HG02884 (cell line): ENCODE results near the gene PIGB.
"Not testable (repeated sequence)": the region's sequence is repeated elsewhere in the genome, so short reads cannot be mapped to it uniquely, and the experiment has no call there.

Experiments used
- ATAC-seq: cut with Tn5 transposase; IDR thresholded peaks from one replicate; pipeline ENCODE4 v1.9.1; 2021; ENCODE audit warnings: mild to moderate bottlenecking, moderate library complexity; ENCODE audit not compliant: unreplicated experiment

Gene PIGB

DNA sequence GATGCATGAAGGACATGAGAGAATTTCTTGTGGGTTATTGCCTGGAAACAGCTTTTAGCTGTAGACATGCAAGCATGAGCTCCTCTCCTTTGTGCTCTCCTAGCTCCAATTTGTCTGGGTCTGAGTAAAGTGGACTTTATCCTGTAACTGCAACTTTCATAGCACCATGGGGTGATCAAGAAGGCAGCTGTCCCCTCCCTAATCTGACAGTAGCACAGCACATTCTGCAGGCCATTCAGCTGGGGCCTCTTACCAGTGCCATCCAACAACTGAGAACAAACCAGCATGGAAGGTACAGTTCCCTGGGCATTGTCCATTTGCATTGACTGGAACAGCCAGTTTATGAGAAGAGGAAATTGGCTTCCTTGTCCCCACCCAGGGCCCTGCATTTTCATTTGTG, 21.7 kb upstream of the PIGB start:
- no peak for ATAC-seq

DNA sequence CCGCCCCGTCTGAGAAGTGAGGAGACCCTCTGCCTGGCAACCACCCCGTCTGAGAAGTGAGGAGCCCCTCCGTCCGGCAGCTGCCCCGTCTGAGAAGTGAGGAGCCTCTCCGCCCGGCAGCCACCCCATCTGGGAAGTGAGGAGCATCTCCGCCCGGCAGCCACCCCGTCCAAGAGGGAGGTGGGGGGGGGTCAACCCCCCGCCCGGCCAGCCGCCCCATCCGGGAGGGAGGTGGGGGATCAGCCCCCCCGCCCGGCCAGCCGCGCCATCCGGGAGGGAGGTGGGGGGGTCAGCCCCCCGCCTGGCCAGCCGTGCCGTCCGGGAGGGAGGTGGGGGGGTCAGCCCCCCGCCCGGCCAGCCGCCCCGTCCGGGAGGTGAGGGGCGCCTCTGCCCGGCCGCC, 16.2 kb upstream of the PIGB start:
- ATAC-seq: not testable (repeated sequence)

DNA sequence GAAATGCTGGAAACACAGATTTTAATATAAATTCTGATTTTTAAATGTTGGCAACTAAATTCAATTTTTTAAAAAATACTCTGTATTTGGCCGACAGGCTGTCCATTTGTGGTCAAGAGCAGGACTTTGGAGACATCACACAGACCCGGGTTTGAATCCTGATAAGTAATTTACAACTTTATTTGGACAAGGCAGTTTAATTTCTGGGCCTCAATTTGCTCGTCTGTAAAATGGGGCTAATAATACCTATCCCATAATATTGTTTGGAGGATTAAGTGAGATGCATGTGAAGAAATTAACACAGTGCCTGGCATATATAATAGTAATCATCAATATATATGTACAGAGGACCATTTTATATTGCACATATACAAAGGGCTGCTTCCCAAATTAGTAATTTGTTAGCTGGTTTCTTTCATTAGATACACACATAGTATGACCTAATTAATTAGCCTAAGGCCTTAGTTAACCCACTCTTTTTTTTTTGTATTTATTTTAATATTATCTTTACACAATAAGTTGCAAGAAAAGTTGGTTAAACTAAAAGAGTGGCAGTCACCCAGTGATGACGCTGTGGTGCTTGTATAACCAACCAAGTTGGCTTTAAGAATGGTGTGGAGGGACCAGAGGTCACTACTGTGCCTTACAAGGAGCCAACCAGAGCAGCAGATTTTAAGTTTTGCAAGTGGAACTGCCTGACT, 665 bp downstream of the PIGB start:
- no peak for ATAC-seq

DNA sequence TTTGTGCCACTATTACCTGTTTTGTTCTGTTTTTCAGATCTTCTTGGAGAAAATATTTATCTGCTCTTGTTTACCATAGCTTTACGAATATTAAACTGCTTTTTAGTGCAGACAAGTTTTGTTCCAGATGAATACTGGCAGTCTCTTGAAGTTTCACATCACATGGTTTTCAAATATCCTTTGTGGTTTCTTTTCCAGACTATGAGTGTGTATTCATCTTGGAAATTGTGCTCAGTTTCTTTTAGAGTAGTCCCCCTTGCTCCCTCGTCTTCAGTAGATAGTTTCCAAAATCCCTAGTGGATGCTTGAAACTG, 1.2 kb downstream of the PIGB start:
- no peak for ATAC-seq

DNA sequence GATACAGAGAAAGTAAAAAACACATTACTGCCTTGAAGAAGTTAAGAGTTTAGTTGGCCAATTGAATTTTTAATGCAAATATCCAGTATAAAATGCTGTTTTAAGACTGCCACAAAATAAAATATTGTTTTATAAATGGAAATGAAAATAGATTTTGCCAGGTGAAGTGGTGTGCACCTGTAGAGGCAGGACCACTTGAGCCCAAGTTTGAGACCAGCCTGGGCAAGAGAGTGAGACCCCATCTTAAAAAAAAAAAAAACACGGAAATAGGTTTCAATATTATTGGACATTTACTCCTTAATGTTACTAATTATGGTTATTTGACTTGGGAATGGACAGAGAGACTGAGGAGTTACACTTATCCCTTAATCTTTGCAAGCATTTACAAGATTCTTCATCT, 1.9 kb downstream of the PIGB start:
- no peak for ATAC-seq

DNA sequence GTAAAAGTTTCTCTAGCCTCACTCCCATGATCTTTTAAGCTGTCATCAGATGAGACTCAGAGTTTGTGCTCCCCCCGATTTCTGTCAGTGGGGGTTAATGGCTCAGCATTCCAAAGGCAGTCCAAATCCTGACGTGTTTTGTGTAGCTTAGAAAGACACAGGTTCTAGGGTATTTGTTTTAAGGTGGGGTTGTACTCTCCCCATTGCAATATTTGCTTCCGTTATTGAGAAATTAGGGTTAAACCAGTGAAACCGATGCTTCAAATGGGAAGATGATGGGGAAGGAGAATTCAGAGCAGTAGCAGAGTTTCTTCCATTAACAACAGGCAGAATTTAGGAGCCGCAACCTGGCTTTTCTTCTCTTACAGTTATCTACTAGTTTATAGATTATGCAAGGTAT, 3.4 kb downstream of the PIGB start:
- no peak for ATAC-seq

DNA sequence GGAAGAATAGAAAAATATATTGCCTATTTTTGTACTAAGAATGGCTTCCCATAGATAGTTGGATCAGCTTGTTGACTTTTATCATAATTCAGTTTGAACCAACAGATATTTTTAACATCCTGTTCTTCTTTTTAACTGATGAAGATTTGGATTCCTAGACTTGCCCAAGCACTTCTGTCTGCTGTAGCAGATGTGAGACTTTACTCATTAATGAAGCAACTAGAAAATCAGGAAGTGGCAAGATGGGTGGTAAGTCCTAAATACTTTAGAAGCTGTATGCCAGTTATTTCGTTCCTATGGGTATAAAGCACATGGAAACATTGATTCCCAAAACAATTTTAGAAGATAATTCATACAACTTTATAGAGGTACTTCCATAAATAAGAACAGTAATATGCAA, 8.4 kb downstream of the PIGB start:
- no peak for ATAC-seq

DNA sequence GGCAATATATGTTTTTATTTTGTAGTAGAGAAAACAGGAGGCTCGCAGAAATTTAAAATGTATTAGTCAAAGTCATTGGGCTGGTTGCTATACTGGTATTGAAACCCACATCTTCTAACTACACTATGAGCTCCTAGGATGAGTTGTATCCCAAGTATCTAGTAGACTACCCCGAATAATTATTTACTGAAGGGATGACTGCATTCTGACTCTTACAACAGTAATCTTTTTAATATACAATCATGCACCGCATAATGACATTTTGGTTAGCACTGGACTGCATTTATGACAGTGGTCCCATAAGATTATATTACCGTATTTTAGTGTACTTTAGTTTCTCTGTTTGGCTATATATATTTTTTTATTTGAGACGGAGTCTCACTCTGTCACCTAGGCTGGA, 15.3 kb downstream of the PIGB start:
- ATAC-seq: no peak

DNA sequence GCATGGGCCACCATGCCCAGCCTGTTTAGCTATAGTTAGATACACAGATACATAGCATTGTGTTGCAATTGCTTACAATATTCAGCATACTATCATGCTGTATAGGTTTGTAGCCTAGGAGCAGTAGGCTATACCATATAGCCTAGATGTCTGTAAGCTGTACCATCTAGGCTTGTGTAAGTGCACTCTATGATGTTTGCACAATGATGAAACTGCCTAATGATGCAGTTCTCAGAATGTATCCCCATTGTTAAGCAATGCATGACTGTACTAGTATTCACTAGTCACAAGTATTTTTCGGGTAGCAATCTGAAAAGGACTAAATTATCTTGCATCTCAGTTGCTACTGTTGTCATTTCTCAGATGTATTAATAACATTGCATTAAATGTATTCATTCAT, 16.0 kb downstream of the PIGB start:
- no peak for ATAC-seq

DNA sequence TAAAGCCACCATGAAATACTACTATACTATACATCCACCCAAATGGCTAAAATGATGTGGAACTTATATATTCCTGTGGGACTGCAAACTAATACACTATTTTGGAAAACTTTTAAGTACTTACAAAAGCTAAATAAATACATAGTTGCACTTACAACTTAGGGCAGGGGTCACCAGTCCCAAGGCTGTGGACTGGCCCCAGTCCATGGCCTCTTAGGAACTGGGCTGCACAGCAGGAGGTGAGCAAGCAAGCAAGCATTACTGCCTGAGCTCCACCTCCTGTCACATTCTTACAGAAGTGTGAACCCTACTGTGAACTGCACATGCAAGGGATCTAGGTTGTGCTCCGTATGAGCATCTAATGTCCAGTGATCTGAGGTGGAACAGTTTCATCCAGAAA, 18.1 kb downstream of the PIGB start:
- no peak for ATAC-seq

DNA sequence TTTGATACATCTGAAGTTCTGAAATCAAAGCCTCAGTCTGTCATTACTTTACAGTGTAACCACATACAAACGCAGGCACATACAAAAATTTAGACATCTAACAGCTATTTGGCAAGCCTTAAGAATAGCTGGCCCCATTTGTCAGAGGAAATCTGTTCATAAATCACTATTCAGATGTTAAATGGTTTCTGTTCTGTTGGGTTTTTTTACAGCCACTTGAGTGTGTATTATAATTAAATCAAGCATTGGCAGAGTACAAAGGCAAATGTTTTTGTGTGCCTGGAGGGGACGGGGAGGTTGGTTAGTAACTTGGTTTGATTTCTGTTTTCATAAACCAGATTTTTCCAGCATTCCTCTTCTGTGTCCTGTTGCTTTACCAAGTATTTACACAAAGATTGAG, 24.1 kb downstream of the PIGB start:
- ATAC-seq: no peak

DNA sequence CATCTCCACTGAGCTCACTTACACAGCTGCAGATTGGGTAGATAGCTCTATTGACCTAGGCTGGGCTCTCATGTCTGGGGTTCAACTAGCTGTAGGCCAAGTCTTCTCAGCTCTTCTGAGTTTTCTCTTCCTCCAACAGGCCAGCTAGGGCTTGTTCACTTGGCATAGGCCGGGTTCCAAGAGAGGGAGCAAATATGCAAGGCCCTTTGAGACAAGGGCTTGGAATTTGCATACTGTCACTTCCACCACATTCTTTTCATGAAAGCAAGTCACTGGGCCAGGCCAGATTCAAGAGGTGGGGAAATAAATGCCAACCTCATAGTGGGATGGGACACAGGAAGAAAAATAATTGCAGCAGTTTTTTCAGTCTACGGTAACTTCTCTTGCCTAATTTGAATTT, 25.2 kb downstream of the PIGB start:
- ATAC-seq: no peak

DNA sequence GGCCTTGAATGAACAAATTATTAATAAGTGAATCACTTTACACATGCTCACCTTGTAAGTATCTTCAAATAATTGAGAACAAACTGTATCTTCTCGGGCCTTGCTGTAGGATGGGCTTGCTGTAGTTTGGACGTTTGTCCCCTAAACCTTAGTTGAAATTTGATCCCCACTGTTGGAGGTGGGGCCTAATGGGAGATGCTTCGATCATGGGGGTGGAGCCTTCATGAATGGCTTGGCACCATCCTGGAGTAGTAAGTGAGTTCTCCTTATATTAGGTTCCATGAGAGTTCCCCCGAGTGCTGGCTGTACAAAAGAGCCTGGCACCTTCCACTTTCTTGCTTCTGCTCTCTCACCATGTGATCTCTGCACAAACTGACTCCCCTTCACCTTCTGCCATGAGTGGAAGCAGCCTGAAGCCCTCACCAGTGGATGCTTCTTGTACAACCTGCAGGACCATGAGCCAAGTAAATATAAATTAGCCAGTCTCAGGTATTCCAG, 29.3 kb downstream of the PIGB start:
- ATAC-seq: no peak

DNA sequence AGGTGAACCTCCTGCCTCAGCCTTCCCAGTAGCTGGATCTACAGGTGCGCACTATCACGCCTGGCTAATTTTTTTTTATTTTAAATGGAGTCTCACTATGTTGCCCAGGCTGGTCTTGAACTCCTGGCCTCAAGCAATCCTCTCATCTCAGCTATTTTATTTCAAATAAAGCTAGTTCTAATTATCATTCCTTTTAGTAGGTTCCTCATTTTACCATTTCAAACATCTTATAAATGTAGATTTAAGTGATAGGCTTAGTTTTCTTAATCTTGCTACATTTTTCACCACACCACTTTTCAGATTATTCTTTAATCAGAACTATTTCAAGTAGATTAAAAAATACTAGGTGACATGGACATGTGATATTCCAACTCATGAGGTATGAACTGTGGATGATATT, 30.3 kb downstream of the PIGB start:
- ATAC-seq: no peak

DNA sequence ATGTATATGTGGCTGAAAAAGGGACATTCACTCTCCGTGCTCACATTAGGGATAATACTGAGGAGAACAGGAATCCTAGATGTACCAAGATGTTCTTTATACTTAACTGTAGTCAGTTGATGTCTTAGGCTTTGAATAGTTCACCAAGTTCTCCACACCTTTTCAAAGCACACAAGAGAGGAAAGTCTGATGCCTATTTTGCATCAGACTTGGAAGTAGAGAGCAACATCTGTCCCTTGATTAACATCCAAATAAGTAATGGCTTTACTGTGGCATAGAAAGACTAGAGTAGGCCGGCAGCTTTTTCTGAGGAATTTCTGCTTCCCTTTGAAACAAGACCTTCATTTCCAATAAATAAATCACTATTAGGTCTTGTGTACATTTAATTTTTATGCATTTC, 34.0 kb downstream of the PIGB start:
- ATAC-seq: no peak

DNA sequence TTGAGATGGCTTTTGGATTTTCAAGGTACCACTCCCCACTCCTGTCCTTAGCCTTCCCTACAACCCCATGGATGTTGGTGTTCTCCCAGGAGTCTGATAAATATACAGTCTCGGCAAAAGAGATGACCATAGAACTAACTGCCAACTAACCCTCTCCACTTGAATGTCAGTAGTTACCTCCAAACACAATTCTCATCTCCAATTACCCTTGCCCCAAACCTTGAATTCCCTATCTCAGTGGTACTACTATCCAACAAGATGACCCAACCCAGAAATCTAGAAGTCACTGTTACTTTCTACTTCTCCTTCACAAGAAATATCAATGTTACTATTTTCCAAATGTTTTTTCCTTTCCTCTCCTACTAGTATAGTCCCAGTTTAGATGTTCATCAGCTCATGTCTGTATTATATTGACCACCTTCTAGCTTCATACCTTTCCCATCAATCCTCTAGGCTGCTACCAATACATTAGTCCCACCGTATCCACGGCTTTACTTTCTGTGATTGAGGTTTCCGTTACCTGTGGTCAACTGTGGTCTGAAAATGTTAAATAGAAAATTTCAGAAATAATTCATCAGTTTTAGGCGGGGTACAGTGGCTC, 38.1 kb downstream of the PIGB start:
- no peak for ATAC-seq

DNA sequence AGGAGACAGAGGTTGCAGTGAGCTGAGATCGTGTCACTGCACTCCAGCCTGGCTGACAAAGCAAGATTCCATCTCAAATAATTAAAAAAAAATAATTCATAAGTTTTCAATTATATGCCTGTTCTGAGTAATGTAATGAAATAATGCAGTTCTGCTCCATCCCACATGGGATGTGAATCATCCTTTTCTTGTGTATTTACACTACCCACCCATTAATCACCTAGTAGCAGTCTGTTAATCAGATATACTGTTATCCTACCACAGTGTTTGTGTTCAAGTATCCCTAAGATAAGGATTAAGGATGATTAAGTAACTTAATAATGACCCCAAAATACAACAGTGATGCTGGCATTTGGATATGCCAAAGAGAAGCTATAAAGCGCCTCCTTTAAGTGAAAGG, 38.8 kb downstream of the PIGB start:
- no peak for ATAC-seq

DNA sequence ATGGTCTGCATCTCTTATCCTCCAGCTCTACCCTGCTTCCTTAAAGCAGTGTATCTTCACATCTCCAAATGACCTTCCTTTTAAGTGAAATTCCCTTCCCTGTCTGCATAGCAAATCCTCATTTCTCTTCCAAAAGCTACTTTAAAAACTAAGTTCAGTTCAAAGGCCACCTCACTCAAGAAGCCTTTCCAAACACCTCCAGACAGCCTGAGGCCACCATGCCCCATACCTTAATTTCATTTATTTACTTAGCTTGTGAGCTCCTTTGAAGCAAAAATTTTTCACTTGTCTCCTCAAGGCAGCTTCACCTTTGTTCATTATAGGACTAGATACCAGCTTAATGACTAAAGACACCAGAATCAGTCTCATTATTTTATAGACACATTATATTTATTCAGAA, 39.4 kb downstream of the PIGB start:
- no peak for ATAC-seq

DNA sequence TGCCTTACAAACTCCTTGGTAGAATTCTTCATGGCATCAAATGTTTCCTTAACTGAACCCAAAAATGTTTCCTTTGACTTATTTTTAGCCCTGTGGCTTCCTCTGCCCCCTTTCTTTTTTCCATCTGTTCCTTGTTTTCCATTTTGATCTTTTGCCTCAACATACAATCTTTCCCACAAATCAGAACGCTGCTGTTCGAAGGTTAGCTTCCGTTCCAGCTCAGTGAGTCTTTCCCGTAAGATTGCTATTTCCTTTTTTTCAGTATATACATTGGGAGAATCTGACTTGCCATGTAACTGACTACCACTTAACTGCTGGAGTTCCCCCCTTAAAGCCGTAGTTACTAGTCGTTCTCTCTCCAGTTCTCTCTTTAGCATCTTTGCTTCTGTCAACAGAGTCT, 41.2 kb downstream of the PIGB start:
- ATAC-seq: no peak

DNA sequence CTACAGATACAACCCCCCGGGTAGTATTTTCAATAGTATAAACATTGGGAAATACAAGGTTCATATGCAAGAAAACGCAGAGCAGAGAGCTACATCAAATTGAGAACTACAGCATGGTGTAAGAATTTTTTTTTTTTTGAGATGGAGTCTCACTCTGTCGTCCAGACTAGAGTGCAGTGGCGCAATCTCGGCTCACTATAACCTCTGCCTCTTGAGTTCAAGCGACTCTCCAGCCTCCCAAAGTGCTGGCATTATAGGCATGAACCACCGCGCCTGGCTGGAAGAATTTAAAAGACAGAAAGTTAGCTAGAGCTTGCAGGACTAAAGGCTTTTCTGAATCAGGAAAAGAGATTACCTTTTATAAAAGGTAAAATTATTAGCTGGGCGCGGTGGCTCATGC, 42.0 kb downstream of the PIGB start:
- ATAC-seq: no peak

DNA sequence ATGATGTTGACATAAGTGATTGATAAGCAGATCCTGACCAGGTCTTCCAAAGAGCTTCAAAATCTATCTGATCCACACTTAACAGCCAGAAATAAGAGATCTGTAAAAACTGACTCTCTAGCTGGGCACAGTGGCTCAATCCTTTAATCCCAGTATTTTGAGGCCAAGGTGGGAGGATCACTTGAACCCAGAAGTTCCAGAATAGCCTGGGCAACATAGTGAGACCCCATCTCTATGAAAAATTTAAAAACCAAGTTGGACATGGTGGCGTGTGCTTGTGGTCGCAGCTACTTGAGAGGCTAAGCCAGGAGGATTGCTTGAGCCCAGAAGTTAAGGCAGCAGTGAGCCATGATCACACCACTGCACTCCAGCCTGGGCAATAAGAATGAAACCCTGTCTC, 43.6 kb downstream of the PIGB start:
- ATAC-seq: no peak

DNA sequence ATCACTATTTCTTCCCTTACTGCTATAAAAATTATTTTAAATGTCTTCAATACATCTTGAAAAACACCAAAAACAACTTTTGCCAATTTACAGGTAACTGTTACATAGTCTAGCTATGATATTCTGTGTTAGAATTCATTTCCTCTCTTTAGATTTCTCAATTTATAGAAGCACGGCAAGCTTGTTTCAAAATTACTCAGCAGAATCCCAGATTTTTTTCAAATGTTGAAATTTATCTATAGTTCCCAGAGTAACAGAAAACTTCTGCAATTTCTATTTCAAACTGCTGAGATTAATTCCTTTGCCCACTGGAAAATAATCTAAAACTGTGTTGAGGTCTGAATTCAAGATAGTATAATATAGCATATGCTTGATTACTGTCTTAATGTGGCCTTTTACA, 48.0 kb downstream of the PIGB start:
- ATAC-seq: no peak
